ENCODE measurements around the gene HOXD11. TPM values are rescaled to one million over a fixed set of nuclear protein-coding genes. Genes with fewer than 3 reads are reported as not detected.

The HOXD11 gene
- total and polyA plus RNA-seq, 2 of the 13 experiments (the other 11 are each of a cell fraction or from before 2014, with no cell fraction given), result not detected

DNA sequence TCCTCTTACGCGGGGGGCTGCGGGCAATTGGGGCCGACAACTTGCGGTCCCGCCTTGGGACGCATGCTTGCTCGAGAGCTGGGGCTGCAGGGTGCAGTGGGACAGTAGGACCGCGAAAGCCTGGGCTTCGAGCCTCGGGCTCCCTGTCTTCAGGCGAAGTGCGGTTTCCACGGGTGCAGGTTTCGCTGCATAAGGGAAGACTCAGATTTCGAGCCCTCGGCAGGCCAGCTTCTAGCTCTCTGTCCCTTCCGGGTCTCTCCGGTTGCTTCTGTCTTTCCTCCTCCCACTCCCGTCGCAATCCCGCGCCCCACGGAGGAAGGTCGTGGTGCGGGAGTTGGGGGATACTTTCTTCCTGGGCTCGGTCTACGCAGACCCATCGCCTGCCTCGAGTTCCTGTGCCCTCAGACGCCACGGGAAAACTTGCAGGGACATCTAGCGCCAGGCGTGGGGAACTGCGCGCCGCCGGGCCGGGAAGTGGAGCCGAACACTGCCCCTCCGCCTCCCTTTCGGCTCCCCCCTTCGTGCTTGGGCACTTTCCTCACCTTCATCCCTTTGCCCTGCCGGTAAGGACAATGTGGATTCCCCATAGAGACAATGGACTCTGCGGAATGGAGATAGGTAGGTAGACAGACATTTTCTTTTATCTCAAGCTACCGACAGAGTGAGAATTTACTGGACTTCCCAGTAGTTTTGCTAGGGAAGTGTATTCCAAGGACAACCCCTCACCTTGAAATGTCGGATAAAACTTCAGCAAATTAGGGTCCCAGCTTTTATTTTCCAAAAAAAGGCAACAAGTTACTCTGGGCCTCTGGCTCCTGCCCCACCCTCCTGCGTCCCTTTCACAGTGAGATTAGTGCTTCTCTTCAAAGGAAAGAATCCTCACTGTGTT is 18.8 kb upstream of the HOXD11 start (continued):
- TF ChIP-seq, protein P1, sequence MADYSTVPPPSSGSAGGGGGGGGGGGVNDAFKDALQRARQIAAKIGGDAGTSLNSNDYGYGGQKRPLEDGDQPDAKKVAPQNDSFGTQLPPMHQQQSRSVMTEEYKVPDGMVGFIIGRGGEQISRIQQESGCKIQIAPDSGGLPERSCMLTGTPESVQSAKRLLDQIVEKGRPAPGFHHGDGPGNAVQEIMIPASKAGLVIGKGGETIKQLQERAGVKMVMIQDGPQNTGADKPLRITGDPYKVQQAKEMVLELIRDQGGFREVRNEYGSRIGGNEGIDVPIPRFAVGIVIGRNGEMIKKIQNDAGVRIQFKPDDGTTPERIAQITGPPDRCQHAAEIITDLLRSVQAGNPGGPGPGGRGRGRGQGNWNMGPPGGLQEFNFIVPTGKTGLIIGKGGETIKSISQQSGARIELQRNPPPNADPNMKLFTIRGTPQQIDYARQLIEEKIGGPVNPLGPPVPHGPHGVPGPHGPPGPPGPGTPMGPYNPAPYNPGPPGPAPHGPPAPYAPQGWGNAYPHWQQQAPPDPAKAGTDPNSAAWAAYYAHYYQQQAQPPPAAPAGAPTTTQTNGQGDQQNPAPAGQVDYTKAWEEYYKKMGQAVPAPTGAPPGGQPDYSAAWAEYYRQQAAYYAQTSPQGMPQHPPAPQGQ (CRISPR knock-in tag; IDR thresholded peaks at IDR 0.05; ENCODE audit: borderline replicate concordance), result peak; percentile 60; the same call in 1 of the 2 replicates
- TF ChIP-seq, protein P2, sequence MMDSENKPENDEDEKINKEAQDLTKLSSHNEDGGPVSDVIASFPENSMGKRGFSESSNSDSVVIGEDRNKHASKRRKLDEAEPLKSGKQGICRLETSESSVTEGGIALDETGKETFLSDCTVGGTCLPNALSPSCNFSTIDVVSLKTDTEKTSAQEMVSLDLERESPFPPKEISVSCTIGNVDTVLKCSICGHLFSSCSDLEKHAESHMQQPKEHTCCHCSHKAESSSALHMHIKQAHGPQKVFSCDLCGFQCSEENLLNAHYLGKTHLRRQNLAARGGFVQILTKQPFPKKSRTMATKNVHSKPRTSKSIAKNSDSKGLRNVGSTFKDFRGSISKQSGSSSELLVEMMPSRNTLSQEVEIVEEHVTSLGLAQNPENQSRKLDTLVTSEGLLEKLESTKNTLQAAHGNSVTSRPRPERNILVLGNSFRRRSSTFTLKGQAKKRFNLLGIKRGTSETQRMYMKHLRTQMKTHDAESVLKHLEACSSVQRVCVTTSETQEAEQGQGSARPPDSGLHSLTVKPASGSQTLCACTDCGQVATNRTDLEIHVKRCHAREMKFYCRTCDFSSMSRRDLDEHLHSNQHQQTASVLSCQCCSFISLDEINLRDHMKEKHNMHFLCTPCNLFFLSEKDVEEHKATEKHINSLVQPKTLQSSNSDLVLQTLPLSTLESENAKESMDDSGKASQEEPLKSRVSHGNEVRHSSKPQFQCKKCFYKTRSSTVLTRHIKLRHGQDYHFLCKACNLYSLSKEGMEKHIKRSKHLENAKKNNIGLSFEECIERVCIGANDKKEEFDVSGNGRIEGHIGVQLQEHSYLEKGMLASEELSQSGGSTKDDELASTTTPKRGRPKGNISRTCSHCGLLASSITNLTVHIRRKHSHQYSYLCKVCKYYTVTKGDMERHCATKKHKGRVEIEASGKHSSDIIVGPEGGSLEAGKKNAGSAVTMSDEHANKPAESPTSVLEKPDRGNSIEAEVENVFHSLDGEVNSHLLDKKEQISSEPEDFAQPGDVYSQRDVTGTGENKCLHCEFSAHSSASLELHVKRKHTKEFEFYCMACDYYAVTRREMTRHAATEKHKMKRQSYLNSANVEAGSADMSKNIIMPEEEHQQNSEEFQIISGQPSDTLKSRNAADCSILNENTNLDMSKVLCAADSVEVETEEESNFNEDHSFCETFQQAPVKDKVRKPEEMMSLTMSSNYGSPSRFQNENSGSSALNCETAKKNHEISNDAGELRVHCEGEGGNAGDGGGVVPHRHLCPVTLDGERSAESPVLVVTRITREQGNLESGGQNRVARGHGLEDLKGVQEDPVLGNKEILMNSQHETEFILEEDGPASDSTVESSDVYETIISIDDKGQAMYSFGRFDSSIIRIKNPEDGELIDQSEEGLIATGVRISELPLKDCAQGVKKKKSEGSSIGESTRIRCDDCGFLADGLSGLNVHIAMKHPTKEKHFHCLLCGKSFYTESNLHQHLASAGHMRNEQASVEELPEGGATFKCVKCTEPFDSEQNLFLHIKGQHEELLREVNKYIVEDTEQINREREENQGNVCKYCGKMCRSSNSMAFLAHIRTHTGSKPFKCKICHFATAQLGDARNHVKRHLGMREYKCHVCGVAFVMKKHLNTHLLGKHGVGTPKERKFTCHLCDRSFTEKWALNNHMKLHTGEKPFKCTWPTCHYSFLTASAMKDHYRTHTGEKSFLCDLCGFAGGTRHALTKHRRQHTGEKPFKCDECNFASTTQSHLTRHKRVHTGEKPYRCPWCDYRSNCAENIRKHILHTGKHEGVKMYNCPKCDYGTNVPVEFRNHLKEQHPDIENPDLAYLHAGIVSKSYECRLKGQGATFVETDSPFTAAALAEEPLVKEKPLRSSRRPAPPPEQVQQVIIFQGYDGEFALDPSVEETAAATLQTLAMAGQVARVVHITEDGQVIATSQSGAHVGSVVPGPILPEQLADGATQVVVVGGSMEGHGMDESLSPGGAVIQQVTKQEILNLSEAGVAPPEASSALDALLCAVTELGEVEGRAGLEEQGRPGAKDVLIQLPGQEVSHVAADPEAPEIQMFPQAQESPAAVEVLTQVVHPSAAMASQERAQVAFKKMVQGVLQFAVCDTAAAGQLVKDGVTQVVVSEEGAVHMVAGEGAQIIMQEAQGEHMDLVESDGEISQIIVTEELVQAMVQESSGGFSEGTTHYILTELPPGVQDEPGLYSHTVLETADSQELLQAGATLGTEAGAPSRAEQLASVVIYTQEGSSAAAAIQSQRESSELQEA (CRISPR knock-in tag; IDR thresholded peaks at IDR 0.05; ENCODE audit: not compliant biosample characterization), result peak; percentile 31
- TF ChIP-seq, protein P3, sequence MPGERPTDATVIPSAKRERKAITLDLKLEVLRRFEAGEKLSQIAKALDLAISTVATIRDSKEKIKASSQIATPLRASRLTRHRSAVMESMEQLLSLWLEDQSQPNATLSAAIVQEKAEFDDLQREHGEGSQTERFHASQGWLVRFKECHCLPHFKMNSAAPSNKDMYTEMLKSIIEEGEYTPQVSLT (CRISPR knock-in tag; IDR thresholded peaks at IDR 0.05; ENCODE audit: borderline replicate concordance, low read depth), result no peak
- TF ChIP-seq SMAD1 (CRISPR knock-in tag; IDR thresholded peaks at IDR 0.05; ENCODE audit: borderline replicate concordance, low read depth) (0 out of 2 replicates have a peak, but pooled peaks have one; percentile 31), EHMT2 (IDR thresholded peaks at IDR 0.05; ENCODE audit: borderline replicate concordance, low read depth, low read length) (no peak), GTF2F1 (IDR thresholded peaks at IDR 0.05; ENCODE audit: low read length) (no peak), ZNF7 (CRISPR knock-in tag; IDR thresholded peaks at IDR 0.05) (no peak), ZBTB7A (CRISPR knock-in tag; IDR thresholded peaks at IDR 0.05) (peak; percentile 31; the same call in 1 of the 2 replicates), ISL2 (CRISPR knock-in tag; IDR thresholded peaks at IDR 0.05) (peak; percentile 13; the same call in 1 of the 2 replicates)
- TF ChIP-seq, protein P4, sequence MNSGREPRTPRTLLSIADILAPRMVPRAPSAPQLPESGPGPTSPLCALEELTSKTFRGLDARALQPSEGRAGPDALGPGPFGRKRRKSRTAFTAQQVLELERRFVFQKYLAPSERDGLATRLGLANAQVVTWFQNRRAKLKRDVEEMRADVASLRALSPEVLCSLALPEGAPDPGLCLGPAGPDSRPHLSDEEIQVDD (CRISPR knock-in tag; IDR thresholded peaks at IDR 0.05; ENCODE audit: borderline replicate concordance), result no peak
- TF ChIP-seq, protein P5, sequence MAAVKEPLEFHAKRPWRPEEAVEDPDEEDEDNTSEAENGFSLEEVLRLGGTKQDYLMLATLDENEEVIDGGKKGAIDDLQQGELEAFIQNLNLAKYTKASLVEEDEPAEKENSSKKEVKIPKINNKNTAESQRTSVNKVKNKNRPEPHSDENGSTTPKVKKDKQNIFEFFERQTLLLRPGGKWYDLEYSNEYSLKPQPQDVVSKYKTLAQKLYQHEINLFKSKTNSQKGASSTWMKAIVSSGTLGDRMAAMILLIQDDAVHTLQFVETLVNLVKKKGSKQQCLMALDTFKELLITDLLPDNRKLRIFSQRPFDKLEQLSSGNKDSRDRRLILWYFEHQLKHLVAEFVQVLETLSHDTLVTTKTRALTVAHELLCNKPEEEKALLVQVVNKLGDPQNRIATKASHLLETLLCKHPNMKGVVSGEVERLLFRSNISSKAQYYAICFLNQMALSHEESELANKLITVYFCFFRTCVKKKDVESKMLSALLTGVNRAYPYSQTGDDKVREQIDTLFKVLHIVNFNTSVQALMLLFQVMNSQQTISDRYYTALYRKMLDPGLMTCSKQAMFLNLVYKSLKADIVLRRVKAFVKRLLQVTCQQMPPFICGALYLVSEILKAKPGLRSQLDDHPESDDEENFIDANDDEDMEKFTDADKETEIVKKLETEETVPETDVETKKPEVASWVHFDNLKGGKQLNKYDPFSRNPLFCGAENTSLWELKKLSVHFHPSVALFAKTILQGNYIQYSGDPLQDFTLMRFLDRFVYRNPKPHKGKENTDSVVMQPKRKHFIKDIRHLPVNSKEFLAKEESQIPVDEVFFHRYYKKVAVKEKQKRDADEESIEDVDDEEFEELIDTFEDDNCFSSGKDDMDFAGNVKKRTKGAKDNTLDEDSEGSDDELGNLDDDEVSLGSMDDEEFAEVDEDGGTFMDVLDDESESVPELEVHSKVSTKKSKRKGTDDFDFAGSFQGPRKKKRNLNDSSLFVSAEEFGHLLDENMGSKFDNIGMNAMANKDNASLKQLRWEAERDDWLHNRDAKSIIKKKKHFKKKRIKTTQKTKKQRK (IDR thresholded peaks at IDR 0.05; ENCODE audit: low read length), result no peak
